ENCODE data around the gene CSH2. TPM values are rescaled to one million over a fixed set of nuclear protein-coding genes. Genes with fewer than 3 reads are reported as not detected.
"Not testable (repeated sequence)": the region's sequence is repeated elsewhere in the genome, so short reads cannot be mapped to it uniquely, and the experiment has no call there.

Gene CSH2
- total RNA-seq, 1 experiment from 2014 or later = not detected

DNA sequence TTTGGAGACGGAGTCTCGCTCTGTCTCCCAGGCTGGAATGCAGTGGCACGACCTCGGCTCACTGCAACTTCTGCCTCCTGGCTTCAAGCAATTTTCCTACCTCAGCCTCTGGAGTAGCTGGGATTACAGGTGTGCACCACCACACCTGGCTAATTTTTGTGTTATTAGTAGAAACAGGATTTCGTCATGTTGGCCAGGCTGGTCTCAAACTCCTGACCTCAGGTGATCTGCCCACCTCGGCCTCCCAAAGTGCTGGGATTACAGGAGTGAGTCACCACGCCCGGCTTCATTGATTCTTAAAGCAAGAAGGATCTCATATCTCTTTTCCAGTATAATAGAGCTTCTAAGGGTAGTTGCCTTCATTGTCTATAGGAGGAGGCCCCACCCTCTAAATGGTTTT lies 31.3 kb upstream of the CSH2 start:
- BruUV-seq (replicated peaks); H3K4me1 Mint-ChIP-seq (ENCODE audit: insufficient read depth, unreplicated experiment); DNase-seq (ENCODE audit: unreplicated experiment); H3K4me3 Mint-ChIP-seq (ENCODE audit: unreplicated experiment); POLR2A ChIA-PET; intact Hi-C loops (cut with micrococcal nuclease); H3K27ac Mint-ChIP-seq (ENCODE audit: low read depth, unreplicated experiment); H3K36me3 Mint-ChIP-seq (ENCODE audit: insufficient read depth, unreplicated experiment); H3K9me3 Mint-ChIP-seq (ENCODE audit: unreplicated experiment): not testable (repeated sequence)
- peaks cover 50% of the 10 kb centered on the region for H3K27me3 Mint-ChIP-seq (ENCODE audit: insufficient read depth, unreplicated experiment)
- CTCF ChIA-PET = interaction anchor here (0.7 to 2.1 kb wide), 13 partner anchors 14 to 565 kb away, joined by 3 to 10 read pairs (median 3); partner anchors contain the start of gene GH1

DNA sequence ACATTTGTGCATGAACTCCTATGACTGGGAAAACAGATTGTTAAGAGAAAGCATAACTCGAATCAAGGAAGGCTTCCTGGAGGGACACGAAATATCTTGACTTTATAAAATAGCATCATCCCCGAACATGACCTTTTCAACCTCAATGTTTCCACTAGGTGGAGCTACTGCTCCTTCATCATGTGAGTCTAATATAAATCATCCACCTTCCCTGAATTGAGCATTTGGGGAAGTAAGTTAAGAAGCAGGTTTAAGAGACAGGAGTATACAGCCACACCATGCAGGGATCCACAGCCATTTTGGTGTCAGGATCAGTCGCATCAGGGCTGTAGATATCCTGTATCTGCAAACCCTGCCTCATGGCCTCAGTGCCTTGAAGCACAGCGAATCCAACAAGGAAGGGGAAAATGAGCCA lies 30.3 kb upstream of the CSH2 start:
- CTCF ChIA-PET = interaction anchor here (0.6 to 2.6 kb wide), 11 partner anchors 8 to 272 kb away, joined by 3 to 12 read pairs (median 4); partner anchors contain the start of gene CSHL1
- peaks cover 42% of the 10 kb centered on the region for H3K27me3 Mint-ChIP-seq (ENCODE audit: insufficient read depth, unreplicated experiment)
- H3K36me3 Mint-ChIP-seq (ENCODE audit: insufficient read depth, unreplicated experiment); H3K4me1 Mint-ChIP-seq (ENCODE audit: insufficient read depth, unreplicated experiment); POLR2A ChIA-PET; H3K4me3 Mint-ChIP-seq (ENCODE audit: unreplicated experiment); H3K9me3 Mint-ChIP-seq (ENCODE audit: unreplicated experiment); BruUV-seq (replicated peaks); intact Hi-C loops (cut with micrococcal nuclease); H3K27ac Mint-ChIP-seq (ENCODE audit: low read depth, unreplicated experiment): not testable (repeated sequence)
- TF ChIP-seq, protein P1, sequence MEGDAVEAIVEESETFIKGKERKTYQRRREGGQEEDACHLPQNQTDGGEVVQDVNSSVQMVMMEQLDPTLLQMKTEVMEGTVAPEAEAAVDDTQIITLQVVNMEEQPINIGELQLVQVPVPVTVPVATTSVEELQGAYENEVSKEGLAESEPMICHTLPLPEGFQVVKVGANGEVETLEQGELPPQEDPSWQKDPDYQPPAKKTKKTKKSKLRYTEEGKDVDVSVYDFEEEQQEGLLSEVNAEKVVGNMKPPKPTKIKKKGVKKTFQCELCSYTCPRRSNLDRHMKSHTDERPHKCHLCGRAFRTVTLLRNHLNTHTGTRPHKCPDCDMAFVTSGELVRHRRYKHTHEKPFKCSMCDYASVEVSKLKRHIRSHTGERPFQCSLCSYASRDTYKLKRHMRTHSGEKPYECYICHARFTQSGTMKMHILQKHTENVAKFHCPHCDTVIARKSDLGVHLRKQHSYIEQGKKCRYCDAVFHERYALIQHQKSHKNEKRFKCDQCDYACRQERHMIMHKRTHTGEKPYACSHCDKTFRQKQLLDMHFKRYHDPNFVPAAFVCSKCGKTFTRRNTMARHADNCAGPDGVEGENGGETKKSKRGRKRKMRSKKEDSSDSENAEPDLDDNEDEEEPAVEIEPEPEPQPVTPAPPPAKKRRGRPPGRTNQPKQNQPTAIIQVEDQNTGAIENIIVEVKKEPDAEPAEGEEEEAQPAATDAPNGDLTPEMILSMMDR (IDR thresholded peaks at IDR 0.05; ENCODE audit: unreplicated experiment) = peak; percentile 30
- peak; percentile 27 for DNase-seq (ENCODE audit: unreplicated experiment)

DNA sequence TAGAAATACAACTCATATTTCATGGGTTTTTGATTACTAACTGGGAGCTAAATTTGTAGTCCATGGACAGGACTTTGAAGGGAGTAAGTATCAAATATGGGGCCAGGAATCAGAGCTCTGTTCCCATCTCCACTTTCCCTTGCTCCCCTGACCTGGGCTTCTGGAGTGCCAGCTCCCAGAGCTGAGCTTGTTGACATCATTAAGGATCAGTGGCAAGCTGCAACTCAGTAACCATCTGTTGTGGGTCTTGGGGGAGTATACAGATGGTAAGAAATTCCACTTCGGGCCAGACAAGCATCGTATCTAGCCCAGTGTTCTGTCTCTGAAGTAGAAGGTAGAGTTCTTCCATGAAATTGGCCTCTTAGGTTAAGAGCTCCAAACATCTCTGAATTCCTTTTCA lies 28.5 kb upstream of the CSH2 start:
- H3K27me3 Mint-ChIP-seq (ENCODE audit: insufficient read depth, unreplicated experiment) = peaks cover 38% of the 10 kb centered on the region
- CTCF ChIA-PET = interaction anchor here (0.6 to 2.6 kb wide), 9 partner anchors 11 to 231 kb away, joined by 3 to 11 read pairs (median 4); no protein-coding TSS in a partner anchor
- intact Hi-C loops (cut with micrococcal nuclease); BruUV-seq (replicated peaks); H3K4me1 Mint-ChIP-seq (ENCODE audit: insufficient read depth, unreplicated experiment); H3K9me3 Mint-ChIP-seq (ENCODE audit: unreplicated experiment); H3K27ac Mint-ChIP-seq (ENCODE audit: low read depth, unreplicated experiment); DNase-seq (ENCODE audit: unreplicated experiment); H3K4me3 Mint-ChIP-seq (ENCODE audit: unreplicated experiment); H3K36me3 Mint-ChIP-seq (ENCODE audit: insufficient read depth, unreplicated experiment); POLR2A ChIA-PET: not testable (repeated sequence)

DNA sequence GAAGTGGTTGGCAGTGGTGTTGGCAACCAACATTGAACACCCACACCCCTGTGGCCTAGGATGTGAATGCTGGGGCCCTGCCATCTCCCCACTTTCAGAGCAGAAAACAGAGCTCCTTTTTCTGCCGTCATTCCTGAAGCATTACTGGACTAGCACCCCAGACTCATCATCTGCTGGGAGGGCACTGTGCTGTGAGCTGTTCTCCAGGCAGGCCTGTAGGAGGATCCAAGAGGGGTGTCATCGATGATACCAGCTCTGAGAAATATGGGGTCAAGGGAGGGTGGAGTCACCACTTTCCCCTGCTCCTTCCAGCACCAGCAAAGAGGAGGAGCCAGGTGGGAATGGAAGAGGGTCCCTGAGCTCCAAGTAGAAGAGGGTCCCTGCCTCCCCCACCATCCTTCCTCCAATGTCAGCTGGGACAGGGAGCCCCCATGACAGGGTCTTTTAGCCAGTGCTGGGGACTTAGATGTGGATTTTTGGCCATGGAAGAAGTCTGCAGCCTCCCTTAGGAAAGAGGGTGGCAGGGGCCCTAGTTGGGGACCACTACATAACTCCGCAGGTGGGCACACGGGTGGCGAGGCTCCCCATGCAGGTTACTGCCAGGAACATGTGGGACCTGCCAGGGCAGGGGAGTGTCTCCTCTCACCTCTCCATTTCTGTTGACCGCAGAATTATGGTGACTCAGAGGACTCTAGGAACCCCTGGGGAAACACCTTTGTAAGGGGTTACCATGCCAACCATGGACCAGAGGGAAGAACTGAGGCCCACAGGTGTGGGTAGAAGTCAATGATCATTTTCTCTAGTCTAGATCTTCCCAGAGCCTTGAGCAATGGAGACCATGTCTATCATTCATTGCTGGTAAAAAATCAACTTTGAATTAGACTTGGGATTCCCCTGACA lies 25.7 kb upstream of the CSH2 start:
- H3K4me1 Mint-ChIP-seq (ENCODE audit: insufficient read depth, unreplicated experiment); H3K4me3 Mint-ChIP-seq (ENCODE audit: unreplicated experiment); BruUV-seq (replicated peaks); POLR2A ChIA-PET; H3K27ac Mint-ChIP-seq (ENCODE audit: low read depth, unreplicated experiment); H3K9me3 Mint-ChIP-seq (ENCODE audit: unreplicated experiment); H3K36me3 Mint-ChIP-seq (ENCODE audit: insufficient read depth, unreplicated experiment); intact Hi-C loops (cut with micrococcal nuclease): not testable (repeated sequence)
- CTCF ChIA-PET = interaction anchor here (1.2 to 1.9 kb wide), 2 partner anchors 9 to 234 kb away, joined by 3 to 10 read pairs; no protein-coding TSS in a partner anchor
- DNase-seq (ENCODE audit: unreplicated experiment) = peak; percentile 65
- H3K27me3 Mint-ChIP-seq (ENCODE audit: insufficient read depth, unreplicated experiment) = peaks cover 42% of the 10 kb centered on the region

DNA sequence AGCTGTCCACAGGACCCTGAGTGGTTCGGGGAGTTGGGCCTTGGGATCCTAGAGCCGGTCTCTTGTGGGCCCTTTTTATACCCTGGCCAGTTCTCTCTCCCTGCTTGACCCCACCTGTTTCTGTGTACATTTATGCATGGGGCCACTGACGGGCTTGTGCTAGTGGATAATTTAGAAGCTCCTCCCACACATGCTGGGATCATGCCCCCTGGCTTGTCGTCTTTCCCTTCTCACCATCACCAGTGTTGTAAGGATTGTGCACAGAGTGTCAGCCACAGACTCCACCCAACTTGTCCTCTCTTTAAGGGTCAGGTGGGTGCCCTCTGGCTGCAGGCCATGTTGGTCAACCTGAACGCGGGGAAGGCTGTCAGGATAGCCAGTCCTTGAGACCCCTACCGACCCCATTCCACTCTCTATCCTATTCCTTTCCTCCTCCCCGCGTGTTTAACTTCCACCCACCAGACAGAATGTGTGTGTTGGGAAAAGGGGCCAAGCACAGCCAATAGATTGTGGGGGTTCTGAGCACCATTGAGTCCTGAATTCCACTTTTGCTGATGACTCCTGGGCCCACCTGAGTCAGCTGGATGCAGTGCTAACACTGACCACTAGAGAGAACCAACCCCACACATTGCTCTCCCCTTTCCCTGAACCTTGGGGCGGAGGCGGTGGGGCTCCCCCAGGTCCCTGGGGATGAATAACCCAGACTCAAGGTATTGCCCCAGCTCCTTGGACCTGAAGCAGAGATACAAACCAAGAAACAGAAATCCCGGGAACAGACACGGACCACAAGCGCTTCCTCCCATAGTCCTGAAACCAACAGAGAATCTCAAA lies 23.3 kb upstream of the CSH2 start, which contains the start of gene CSH1:
Gene CSH1, minus strand, starts transcription at position 51 of the 831 bp plus-strand sequence. CDS start 63 bp downstream, outside the sequence.
- intact Hi-C loops (cut with micrococcal nuclease); H3K4me3 Mint-ChIP-seq (ENCODE audit: unreplicated experiment); CTCF ChIA-PET; H3K36me3 Mint-ChIP-seq (ENCODE audit: insufficient read depth, unreplicated experiment); DNase-seq (ENCODE audit: unreplicated experiment); H3K4me1 Mint-ChIP-seq (ENCODE audit: insufficient read depth, unreplicated experiment); BruUV-seq (replicated peaks); H3K9me3 Mint-ChIP-seq (ENCODE audit: unreplicated experiment); H3K27ac Mint-ChIP-seq (ENCODE audit: low read depth, unreplicated experiment): not testable (repeated sequence)
- POLR2A ChIA-PET = interaction anchor here (0.7 kb wide), 1 partner anchor 386 kb away, joined by 3 read pairs; no protein-coding TSS in a partner anchor
- peaks cover 46% of the 10 kb centered on the region for H3K27me3 Mint-ChIP-seq (ENCODE audit: insufficient read depth, unreplicated experiment)

DNA sequence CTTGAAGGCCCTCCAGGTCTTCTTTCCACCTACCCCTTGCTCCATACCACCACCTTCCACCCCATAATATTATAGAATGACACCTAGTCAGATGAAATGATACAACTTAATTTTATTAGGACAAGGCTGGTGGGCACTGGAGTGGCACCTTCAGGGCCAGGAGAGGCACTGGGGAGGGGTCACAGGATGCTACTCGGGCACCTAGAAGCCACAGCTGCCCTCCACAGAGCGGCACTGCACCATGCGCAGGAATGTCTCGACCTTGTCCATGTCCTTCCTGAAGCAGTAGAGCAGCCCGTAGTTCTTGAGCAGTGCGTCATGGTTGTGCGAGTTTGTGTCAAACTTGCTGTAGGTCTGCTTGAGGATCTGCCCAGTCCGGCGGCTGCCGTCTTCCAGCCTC lies 21.3 kb upstream of the CSH2 start:
- H3K4me3 Mint-ChIP-seq (ENCODE audit: unreplicated experiment); intact Hi-C loops (cut with micrococcal nuclease); CTCF ChIA-PET; H3K27ac Mint-ChIP-seq (ENCODE audit: low read depth, unreplicated experiment); H3K4me1 Mint-ChIP-seq (ENCODE audit: insufficient read depth, unreplicated experiment); BruUV-seq (replicated peaks); DNase-seq (ENCODE audit: unreplicated experiment); POLR2A ChIA-PET; H3K9me3 Mint-ChIP-seq (ENCODE audit: unreplicated experiment); H3K36me3 Mint-ChIP-seq (ENCODE audit: insufficient read depth, unreplicated experiment): not testable (repeated sequence)
- peaks cover 30% of the 10 kb centered on the region for H3K27me3 Mint-ChIP-seq (ENCODE audit: insufficient read depth, unreplicated experiment)

DNA sequence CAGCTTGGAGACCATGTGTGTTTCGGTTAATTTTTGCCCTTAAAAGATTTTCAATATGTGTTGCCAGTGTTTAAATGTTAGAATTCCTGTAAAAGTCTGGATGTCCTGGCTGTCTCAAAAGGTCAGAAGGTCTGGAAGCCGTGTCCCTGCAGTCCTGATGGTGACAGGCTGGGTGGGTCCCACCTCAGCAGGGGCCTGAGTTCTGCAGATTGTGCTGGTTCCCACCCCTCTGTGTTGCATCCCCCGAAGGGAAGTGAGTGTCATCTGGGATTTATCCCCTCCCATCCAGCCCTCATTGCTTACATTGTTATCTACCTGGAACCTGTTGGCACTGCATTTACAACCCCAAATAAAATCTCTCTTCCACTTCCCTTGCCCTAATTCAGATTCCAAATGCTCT lies 20.5 kb upstream of the CSH2 start:
- H3K4me1 Mint-ChIP-seq (ENCODE audit: insufficient read depth, unreplicated experiment); BruUV-seq (replicated peaks); H3K27ac Mint-ChIP-seq (ENCODE audit: low read depth, unreplicated experiment); POLR2A ChIA-PET; H3K4me3 Mint-ChIP-seq (ENCODE audit: unreplicated experiment); DNase-seq (ENCODE audit: unreplicated experiment); intact Hi-C loops (cut with micrococcal nuclease); H3K9me3 Mint-ChIP-seq (ENCODE audit: unreplicated experiment); H3K36me3 Mint-ChIP-seq (ENCODE audit: insufficient read depth, unreplicated experiment): not testable (repeated sequence)
- CTCF ChIA-PET = interaction anchor here (0.6 kb wide), 2 partner anchors 56 to 60 kb away, joined by 3 to 4 read pairs; no protein-coding TSS in a partner anchor
- H3K27me3 Mint-ChIP-seq (ENCODE audit: insufficient read depth, unreplicated experiment) = peaks cover 28% of the 10 kb centered on the region
